HL-60 (cell line): Measurements from ENCODE around the gene KISS1R.
A peak's percentile ranks its signal among the peaks of the same experiment; 100 is the strongest.
"Not testable (repeated sequence)": the region's sequence is repeated elsewhere in the genome, so short reads cannot be mapped to it uniquely, and the experiment has no call there.

Source experiments
- DNase-seq, 2 experiments: peaks; one replicate each; pipeline ENCODE4 v3.0.0-alpha.2; 2010 to 2020; ENCODE audit warnings: low read depth in 1 of 2, low spot score in 1 of 2
- H3K27ac ChIP-seq: fragments of 250-450 bp; sonication (Bioruptor Pico); replicated peaks from 2 replicates; pipeline ENCODE4 v1.5.1; 2020; ENCODE audit warnings: mild to moderate bottlenecking, moderate library complexity
- H3K27me3 ChIP-seq: fragments of 250-450 bp; sonication (Bioruptor Pico); 2 replicates; pipeline ENCODE4 v1.5.1; 2021; ENCODE audit warnings: mild to moderate bottlenecking, moderate library complexity; ENCODE audit not compliant: insufficient read depth, poor library complexity, severe bottlenecking
- H3K4me3 ChIP-seq: replicated peaks from 2 replicates; pipeline ENCODE4 v1.5.1; 2011; ENCODE audit warnings: mild to moderate bottlenecking, control low read depth, low read length; ENCODE audit not compliant: insufficient read depth
- CTCF ChIP-seq: IDR thresholded peaks from one replicate; pipeline ENCODE4 v1.5.1; 2011; ENCODE audit warnings: low read length, control low read depth, inconsistent platforms; ENCODE audit not compliant: insufficient read depth
- GABPA ChIP-seq: IDR thresholded peaks from 2 replicates; pipeline ENCODE4 v1.6.1; 2012; ENCODE audit warnings: low read depth
- POLR2AphosphoS5 ChIP-seq: IDR thresholded peaks from 2 replicates; pipeline ENCODE4 v1.6.1; 2012; ENCODE audit warnings: low read depth
- REST ChIP-seq: IDR thresholded peaks from 2 replicates; pipeline ENCODE4 v1.6.1; 2012; ENCODE audit warnings: low read depth; ENCODE audit not compliant: insufficient replicate concordance
- SPI1 ChIP-seq: IDR thresholded peaks from 2 replicates; pipeline ENCODE4 v1.6.1; 2012; ENCODE audit warnings: low read depth, mild to moderate bottlenecking, borderline replicate concordance

The KISS1R gene

GRCh38 chr19:889662-890295 is 27.4 kb upstream of the KISS1R start:
- no peak for DNase-seq
- Histone ChIP-seq H3K27ac (no peak overlapping the region), H3K4me3 (no peak overlapping the region), H3K27me3 (no peaks in the 10 kb centered on the region)
- TF ChIP-seq POLR2AphosphoS5 (no peak), REST (no peak), SPI1 (no peak), GABPA (no peak)

GRCh38 chr19:890831-891230 is 26.3 kb upstream of the KISS1R start:
- TF ChIP-seq SPI1 (no peak), POLR2AphosphoS5 (no peak), GABPA (no peak), REST (no peak), CTCF (no peak)
- no peak overlapping the region for H3K4me3 ChIP-seq
- DNase-seq, result no peak
- no peaks in the 10 kb centered on the region for H3K27me3 ChIP-seq
- H3K27ac ChIP-seq, result no peak overlapping the region

- H3K4me3 ChIP-seq, result peak overlapping the region; percentile 90
- DNase-seq, H3K27me3 ChIP-seq: not testable (repeated sequence)
- H3K27ac ChIP-seq, result peak overlapping the region; percentile 69; the same call in 1 of the 2 replicates
These were observed 25.5 kb upstream of the KISS1R start for GRCh38 chr19:891421-892200.

- H3K27ac ChIP-seq, result peak overlapping the region; percentile 69
- H3K27me3 ChIP-seq, result no peaks in the 10 kb centered on the region
- TF ChIP-seq GABPA (no peak), CTCF (no peak), REST (no peak), POLR2AphosphoS5 (no peak), SPI1 (no peak)
- DNase-seq, result no peak
- peak overlapping the region; percentile 90 for H3K4me3 ChIP-seq
These were observed 24.8 kb upstream of the KISS1R start for GRCh38 chr19:892243-892893.
